NCI-H82 treated with DMSO at 0.1 percent for 48 hours (cell line): ENCODE measurements around the gene TLE1.
"Not testable (repeated sequence)": the region's sequence is repeated elsewhere in the genome, so short reads cannot be mapped to it uniquely, and the experiment has no call there.

Experiments
- DNase-seq: peaks from one replicate; lab custom pipeline; 2025; ENCODE audit not compliant: unreplicated experiment; lab: John Stamatoyannopoulos, UW

TLE1 gene

GRCh38 chr9:81653240-81653639 lies 36.1 kb downstream of the TLE1 start:
- no peak for DNase-seq

- DNase-seq: no peak
Observed at GRCh38 chr9:81652058-81652687, 37.2 kb downstream of the TLE1 start.

- DNase-seq: peak; percentile 89
Observed at GRCh38 chr9:81650586-81651515, 38.5 kb downstream of the TLE1 start.

DNA sequence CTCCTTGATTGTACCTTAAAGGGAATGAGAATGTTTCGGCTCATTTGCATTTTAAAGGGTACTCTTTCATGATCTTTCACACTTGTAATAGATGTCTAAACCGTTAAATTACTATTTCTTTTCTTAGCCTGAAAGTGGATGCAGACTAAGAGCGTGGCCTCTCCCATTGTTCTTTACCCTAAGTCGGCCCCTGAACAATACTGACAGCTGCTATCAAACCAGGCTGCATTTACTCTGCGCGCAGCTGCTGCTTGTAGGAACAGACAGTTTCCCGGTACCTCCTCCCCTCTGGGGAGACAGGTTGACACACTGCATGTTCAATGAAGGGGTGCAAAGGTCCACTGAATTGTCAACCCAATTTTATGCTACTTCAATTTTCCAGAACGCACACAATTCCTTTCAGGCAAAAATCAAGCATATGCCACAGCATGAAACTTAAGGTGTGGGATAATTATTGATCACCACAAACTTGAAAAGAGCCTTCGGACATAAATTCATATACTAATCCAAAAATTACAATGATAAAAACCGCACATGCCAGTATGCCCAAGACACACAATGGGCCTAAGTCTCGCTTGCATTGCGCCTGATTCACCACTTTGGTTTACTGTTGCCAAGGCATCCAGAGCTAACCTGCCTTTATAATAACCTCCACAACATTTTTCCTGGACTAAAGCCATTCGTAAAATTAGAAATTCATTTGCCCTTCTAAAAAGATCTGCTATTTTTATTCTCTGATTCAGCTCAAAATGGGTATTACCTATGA lies 39.7 kb downstream of the TLE1 start:
- DNase-seq: peak; percentile 28

GRCh38 chr9:81648891-81649290 lies 40.5 kb downstream of the TLE1 start:
- no peak for DNase-seq

DNA sequence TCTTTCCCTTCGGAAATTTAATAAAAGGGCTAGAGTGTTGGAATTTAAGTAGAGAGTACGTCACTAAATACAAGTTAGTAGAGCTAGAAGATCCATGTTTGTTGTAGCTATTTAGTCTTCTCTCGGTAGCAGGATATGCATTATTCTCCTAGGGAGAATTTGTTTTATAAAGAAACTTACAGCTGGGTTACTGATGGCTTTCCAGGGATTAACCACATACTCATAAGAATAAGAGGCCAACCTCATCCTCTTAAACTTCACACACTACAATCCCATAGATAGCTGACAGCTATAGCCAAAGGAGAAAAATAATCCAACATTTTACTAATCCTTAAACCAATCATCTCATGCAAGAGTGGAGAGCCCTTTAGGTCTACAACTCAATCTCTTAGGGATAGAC lies 43.0 kb downstream of the TLE1 start:
- DNase-seq: peak; percentile 60

DNA sequence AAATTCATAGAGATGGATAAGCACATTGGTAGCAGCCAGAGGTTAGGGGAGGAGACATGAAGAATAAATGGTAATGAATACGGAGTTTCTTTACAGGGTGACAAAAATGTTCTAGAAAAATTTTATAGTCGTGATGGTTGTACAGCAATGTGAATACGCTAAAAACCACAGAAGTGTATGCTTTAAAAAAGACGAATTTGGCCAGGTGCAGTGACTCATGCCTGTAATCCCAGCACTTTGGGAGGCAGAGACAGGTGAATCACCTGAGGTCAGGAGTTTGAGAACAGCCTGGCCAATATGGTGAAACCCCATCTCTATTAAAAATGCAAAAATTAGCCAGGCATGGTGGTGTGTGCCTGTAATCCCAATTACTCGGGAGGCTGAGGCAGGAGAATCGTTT lies 44.8 kb downstream of the TLE1 start:
- not testable (repeated sequence) for DNase-seq

DNA sequence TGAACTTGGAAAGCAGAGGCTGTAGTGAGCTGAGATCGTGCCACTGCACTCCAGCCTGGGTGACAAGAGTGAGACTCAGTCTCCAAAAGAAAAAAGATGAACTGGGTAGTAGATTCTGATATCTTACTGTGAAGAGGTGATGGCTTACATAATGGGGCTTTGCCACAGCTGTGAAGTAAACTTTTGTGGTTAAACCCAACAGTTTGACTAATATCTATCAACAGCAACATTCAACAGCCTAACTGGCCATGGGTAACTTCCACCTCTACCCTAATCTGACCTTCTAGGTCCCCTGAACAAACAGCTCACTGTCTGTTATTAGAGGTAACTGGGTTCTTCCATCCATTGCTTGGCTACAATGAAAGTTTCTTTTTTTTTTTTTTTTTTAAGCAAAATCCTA lies 52.1 kb downstream of the TLE1 start:
- no peak for DNase-seq

DNA sequence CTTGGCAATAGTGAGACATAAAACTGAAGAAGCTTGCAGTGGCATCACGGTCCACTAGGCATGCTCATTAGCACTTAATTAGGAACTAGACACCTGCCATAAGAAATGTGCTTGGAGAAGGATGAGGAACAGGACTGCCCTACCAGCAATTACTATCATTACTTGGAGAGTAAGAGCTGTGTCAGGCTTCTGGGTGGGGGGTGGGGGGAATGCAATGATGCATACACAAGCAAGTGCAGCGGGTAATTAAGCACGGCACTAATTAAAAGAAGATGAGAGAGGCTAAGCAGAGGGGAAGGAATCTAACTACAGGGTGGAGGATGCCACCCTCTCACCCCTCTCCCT lies 53.1 kb downstream of the TLE1 start:
- no peak for DNase-seq

DNA sequence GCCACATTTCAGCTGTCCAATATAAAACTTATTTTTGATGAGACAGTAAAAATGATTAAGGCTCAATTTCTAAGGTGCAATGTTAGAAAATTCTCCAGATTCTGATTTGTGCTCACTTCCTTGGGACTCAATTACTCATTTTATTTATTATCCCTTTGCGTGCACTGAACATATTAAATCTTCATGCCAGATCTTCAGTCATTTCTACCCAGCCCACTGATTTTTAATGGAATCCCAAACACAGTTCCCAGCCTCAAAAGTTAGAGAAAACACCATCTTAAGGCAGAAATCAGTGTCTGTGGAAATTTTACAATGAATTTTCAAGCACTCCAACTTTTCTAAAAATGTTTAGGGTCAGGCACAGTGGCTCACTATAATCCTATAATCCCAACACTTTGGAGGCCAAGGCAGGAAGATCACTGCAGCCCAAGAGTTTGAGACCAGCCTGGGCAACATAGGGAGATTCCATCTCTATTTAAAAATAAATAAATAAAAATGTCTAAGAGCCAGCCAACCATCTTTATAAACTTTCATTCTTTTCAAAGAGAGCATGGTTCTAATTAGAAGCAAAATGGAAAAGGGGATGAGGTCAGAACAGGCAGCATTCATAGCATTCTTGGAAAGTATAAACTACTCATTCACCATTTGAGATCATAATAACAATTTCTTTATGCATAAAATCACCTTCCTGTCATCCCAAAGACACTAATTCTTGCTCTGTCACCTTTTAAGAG lies 53.7 kb downstream of the TLE1 start:
- no peak for DNase-seq

GRCh38 chr9:81634915-81635516 lies 54.3 kb downstream of the TLE1 start:
- DNase-seq: no peak

GRCh38 chr9:81633952-81634854 lies 55.1 kb downstream of the TLE1 start:
- DNase-seq: no peak

- no peak for DNase-seq
Observed at GRCh38 chr9:81632599-81632998, 56.7 kb downstream of the TLE1 start.

GRCh38 chr9:81631218-81631745 lies 58.1 kb downstream of the TLE1 start:
- no peak for DNase-seq

GRCh38 chr9:81629440-81629839 lies 59.9 kb downstream of the TLE1 start:
- DNase-seq: no peak

GRCh38 chr9:81628897-81629296 lies 60.5 kb downstream of the TLE1 start:
- DNase-seq: no peak

DNA sequence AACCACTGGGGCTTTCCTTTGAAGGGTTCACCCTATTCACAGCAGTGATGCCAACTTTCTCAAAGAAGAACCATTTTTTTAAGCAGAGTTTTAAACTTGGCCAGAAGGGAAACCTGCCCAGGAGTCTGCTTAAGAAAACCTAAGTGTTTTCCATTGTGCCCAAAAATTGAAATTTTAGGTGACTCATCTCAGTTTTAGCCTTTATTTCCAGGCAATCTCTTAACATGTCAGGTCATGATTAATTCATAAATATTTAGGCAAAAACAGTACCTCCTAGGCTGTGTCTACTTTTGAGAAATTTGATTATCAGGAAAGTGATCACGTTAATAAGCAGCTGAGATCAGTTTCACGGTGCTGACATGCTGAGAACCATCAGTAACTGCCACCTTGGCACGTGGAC lies 61.9 kb downstream of the TLE1 start:
- DNase-seq: no peak

DNA sequence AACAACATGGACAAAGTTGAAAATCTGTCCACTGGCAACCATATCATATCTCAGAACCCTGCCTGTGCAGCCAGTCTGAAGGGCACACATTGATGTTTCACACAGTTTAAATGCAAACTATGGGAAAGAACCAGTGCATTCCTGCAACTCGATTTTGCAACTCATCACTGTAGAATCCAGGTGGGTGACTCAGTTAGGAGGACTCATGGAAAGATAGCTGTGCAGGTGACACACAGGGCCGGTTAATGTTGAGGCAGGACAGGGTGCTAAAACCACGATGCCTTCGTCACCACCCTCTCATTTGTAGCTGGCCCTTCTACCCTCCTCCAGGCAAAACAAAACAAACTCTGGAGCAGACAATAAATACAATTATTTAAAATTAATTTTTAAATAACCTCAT lies 62.8 kb downstream of the TLE1 start:
- DNase-seq: no peak

- DNase-seq: no peak
Observed at GRCh38 chr9:81625969-81626368, 63.4 kb downstream of the TLE1 start.
